Fibroblast of mammary gland (primary cell): ENCODE data around the gene CEP290.
"Not testable (repeated sequence)": the region's sequence is repeated elsewhere in the genome, so short reads cannot be mapped to it uniquely, and the experiment has no call there.

Experiments
- DNase-seq: peaks from one replicate; pipeline ENCODE4 v3.0.0-alpha.2; 2010; ENCODE audit warnings: low read depth
- H3K4me3 ChIP-seq: 2 replicates; pipeline ENCODE4 v1.5.1; 2011; ENCODE audit warnings: low read depth, mild to moderate bottlenecking, low read length, moderate library complexity; ENCODE audit not compliant: control insufficient read depth
- TF ChIP-seq, protein P1 (sequence below): conservative IDR thresholded peaks from 2 replicates; pipeline ENCODE4 v1.5.1; 2011; ENCODE audit warnings: low read depth, low read length, inconsistent platforms; ENCODE audit not compliant: control insufficient read depth, insufficient read depth

Gene CEP290

GRCh38 chr12:88052686-88053085 is 89.2 kb downstream of the CEP290 start:
- DNase-seq: peak; percentile 52
- TF ChIP-seq, protein P1, sequence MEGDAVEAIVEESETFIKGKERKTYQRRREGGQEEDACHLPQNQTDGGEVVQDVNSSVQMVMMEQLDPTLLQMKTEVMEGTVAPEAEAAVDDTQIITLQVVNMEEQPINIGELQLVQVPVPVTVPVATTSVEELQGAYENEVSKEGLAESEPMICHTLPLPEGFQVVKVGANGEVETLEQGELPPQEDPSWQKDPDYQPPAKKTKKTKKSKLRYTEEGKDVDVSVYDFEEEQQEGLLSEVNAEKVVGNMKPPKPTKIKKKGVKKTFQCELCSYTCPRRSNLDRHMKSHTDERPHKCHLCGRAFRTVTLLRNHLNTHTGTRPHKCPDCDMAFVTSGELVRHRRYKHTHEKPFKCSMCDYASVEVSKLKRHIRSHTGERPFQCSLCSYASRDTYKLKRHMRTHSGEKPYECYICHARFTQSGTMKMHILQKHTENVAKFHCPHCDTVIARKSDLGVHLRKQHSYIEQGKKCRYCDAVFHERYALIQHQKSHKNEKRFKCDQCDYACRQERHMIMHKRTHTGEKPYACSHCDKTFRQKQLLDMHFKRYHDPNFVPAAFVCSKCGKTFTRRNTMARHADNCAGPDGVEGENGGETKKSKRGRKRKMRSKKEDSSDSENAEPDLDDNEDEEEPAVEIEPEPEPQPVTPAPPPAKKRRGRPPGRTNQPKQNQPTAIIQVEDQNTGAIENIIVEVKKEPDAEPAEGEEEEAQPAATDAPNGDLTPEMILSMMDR: peak; percentile 62
- H3K4me3 ChIP-seq: no peak overlapping the region

DNA sequence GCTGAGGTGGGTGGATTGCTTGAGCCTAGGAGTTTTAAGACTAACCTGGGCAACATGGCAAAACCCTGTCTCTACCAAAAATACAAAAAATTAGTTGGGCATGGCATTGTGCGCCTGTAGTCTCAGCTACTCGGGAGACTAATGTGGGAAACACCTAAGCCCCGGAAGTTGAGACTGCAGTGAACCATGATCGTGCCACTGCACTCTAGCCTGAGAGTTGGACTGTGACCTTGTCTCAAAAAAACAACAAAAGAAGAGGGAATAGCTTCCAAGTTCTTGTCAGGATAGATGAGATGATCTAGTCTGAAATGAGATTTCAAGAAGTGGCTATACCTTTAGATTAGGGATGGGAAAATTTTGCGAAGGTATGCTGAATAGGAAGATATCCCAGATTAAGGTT is 97.9 kb downstream of the CEP290 start:
- TF ChIP-seq, protein P1: no peak
- no peak overlapping the region for H3K4me3 ChIP-seq
- DNase-seq: no peak

GRCh38 chr12:88037770-88038169 is 104.1 kb downstream of the CEP290 start:
- DNase-seq: no peak
- TF ChIP-seq, protein P1: no peak
- H3K4me3 ChIP-seq: no peak overlapping the region

GRCh38 chr12:88036353-88036965 is 105.4 kb downstream of the CEP290 start:
- peak; percentile 74 for DNase-seq
- TF ChIP-seq, protein P1: no peak
- H3K4me3 ChIP-seq: peak overlapping the region; percentile 82

GRCh38 chr12:88035907-88036289 is 106.0 kb downstream of the CEP290 start:
- DNase-seq: no peak
- peak overlapping the region; percentile 82 for H3K4me3 ChIP-seq
- TF ChIP-seq, protein P1: no peak

DNA sequence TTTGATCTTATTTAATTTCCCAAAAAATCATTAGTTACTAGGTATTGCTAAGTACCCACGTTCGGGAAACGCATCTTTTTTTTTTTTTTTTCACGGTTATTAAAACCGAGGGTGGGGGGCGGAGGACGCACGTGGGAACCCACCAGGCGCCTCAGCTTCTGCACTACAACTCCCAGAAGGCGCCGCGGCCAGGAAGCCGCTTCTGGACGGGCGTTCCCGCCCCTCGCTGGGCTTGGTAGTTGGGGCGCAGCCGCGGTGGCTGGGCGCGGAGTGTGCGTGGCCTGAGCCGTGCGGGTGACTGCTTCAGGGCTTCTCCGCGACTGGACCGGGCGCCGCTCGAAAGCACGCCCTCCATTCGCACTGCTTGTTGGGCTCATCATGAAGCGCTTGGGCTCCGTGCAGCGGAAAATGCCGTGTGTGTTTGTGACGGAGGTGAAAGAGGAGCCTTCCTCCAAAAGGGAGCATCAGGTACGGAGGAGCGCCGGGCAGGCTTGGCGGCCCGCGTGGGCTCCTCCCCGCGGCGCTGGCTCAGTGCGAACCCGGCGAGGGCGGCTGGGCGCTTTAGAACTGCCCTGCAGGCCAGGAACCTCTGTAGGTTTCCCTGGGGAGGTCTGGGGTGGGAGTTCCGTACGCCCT is 106.5 kb downstream of the CEP290 start:
- peak; percentile 80 for DNase-seq
- TF ChIP-seq, protein P1: no peak
- H3K4me3 ChIP-seq: peak overlapping the region; percentile 82

GRCh38 chr12:88031161-88031560 is 110.7 kb downstream of the CEP290 start:
- not testable (repeated sequence) for DNase-seq, H3K4me3 ChIP-seq
